Fibroblast of skin of right biceps (primary cell): ENCODE measurements around the gene DDI1.
A peak's percentile ranks its signal among the peaks of the same experiment; 100 is the strongest.
"Not testable (repeated sequence)": the region's sequence is repeated elsewhere in the genome, so short reads cannot be mapped to it uniquely, and the experiment has no call there.

Experiments
- DNase-seq: peaks from one replicate; pipeline ENCODE4 v3.0.0-alpha.2; 2013

The DDI1 gene

GRCh38 chr11:104043142-104043541 lies 6.7 kb downstream of the DDI1 start:
- DNase-seq = peak; percentile 5

GRCh38 chr11:104043678-104044239 lies 7.3 kb downstream of the DDI1 start:
- peak; percentile 61 for DNase-seq

- DNase-seq = no peak
Observed at GRCh38 chr11:104046331-104046730, 9.9 kb downstream of the DDI1 start.

DNA sequence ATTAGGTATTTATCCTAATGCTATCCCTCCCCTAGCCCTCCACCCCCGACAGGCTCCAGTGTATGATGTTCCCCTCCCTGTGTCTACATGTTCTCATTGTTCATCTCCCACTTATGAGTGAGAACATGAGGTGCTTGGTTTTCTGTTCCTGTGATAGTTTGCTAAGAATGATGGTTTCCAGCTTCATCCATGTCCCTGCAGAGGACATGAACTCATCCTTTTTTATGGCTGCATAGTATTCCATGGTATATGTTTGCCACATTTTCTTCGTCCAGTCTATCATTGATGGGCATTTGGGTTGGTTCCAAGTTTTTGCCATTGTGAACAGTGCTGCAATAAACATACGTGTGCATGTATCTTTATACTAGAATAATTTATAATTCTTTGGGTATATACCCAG lies 10.4 kb downstream of the DDI1 start:
- not testable (repeated sequence) for DNase-seq

DNA sequence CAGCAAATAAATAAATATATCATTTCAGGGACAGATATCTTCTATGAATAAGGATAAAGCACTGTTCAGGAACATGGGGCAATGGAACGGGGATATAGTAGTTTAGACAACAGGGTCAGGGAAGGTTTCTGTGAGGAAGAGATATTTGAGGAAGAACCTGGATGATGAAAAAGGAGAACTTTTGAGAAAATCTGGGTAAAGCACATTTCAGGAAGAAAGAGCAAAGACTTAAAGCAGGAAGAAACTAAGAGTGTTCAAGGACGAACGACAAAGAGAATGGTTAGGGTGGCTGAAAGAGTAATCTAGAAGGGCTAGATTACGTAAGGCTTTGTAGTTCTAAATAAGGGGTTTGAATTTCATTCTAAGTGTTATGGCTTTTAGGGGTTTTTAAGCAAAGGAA lies 12.7 kb downstream of the DDI1 start:
- DNase-seq = no peak

GRCh38 chr11:104051778-104052177 lies 15.3 kb downstream of the DDI1 start:
- no peak for DNase-seq

GRCh38 chr11:104053743-104054478 lies 17.5 kb downstream of the DDI1 start:
- DNase-seq = no peak

DNA sequence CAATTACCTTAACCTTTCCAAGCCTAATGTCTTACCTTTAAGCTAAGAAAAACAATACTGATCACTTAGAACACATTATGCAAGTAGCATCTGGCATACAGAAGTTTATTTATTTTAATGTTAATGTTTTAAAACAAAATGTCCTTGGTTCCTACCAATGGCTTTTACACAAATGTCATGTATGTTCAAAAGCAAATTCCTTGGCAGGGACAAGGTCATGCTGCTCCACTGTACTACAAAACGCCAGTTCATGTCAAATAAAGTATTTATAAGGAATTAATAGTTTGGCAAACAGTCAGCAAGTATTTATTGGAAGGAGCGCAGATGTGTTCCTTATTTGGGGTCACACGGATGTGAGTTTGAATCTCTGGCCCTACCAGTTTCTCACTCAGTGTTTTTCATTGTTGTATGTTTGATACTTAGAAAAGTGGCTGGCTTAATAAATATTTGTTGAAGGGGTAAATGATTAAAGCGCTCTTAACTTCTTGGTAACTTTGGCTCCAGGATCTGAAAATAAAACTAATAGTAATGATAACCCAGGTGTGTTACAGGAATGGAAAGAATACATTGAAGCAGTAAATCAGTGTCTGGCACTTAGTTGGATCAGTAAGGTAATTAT lies 18.6 kb downstream of the DDI1 start:
- no peak for DNase-seq

GRCh38 chr11:104055596-104055995 lies 19.2 kb downstream of the DDI1 start:
- no peak for DNase-seq

DNA sequence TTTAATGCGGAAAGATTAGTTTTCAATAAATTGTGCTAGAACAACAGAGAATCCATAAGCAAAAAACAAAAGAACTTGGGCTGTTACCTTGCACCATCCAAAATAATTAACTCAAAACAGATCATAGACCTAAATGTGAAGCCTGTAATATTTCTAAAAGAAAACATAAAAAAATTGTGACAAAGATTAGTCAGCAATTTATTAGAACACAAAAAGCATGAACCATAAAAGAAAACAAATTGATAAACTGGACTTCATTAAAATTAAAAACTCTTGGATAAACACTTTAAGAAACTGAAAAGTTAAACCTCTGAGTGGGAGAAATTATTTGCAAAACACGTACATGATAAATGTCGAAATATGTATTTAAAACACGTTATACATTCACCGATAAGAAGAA lies 21.5 kb downstream of the DDI1 start:
- DNase-seq = no peak

GRCh38 chr11:104058680-104059079 lies 22.2 kb downstream of the DDI1 start:
- no peak for DNase-seq

- peak; percentile 2 for DNase-seq
Observed at GRCh38 chr11:104060004-104060794, 23.8 kb downstream of the DDI1 start.

DNA sequence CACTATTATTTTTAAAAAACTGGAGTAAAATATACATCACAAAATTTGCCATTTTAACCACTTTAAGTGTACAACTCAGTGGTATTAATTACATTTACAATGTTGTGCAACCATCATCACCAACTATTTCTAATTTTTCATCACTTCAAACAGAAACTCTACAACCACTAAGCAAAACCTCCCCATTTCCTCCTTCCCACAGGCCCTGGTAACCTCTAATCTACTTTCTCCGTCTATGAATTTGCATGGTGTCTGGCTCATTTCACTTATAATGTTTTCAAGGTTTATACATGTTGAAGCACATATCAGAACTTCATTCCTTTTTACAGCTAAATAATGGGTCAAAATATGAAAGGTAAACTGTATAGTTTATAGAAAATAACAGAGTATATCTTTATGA lies 24.4 kb downstream of the DDI1 start:
- no peak for DNase-seq

DNA sequence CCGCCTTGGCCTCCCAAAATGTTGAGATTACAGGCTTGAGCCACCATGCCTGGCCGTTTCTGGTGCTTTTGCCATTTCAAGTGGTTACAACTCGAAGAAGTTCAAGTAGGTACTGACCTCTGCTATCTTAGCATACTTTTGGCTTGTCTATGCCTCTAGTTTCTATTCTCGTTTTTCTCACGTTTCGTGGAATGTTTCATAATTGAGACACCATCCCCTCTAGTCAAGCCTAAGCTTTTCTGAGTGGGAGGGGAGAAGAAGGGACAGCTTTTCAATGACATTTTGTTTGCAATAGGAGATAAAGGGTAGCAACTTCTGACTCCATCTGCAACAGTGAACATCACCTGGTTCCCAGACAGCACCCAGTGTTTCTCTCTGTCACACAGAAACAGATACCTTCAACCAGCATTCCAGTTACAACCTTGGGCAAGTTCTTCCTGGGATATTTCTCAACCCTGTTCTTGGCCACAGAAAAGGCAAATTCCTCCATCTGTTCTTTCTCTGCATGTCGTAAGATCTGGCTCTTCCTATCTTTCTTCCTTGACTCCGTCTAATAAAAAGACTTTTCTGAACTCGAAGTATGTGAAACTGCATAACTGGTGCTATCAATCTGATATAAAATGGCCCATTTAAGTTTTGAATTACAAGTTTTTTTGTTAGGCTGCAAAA lies 25.5 kb downstream of the DDI1 start:
- DNase-seq = peak; percentile 11

DNA sequence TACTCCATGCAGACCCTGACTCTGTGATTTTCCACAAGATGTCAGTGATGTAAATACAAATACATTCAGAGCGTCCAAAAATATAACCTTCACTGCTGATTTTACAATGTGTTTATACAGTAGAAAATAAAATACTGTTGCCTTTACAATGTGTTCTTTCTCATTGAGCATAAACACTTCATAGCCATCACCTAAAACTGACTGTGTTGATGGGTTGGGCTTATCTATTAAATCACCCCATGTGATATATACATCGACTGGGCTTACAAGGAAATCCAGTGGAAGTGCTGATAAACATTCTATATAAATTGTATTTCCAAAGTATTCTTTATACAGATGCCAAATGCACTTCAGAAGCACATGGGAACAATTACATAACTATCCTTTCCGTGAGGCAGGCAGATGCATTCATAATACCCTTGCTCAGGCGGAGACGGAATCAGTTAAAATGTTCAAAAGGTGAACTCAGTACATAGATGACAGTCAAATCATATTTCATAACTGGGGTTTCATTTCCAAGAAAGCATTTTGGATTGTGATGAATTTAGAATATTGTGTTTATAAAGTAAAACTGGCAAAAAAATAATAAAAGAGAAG lies 27.7 kb downstream of the DDI1 start:
- DNase-seq = no peak

DNA sequence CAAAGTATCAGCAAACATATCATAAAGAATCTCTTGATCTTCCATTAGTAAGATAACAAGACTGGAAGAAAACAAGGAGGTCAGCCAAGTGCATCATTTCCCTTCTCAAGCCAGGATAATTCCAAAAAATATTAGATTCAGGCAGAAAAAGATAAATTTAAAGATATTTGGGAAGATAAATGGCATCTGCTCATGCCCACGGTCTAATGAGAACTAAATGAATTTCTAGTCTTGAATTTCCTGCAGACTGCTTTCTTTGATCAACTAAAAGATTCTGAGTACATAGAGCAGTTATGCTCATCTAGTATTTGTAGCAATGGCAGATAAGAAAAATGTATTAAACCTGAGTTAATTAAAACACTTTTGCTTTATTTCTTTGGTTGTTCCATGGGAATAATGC lies 31.1 kb downstream of the DDI1 start:
- DNase-seq = no peak

GRCh38 chr11:104073950-104074705 lies 37.7 kb downstream of the DDI1 start:
- peak; percentile 26 for DNase-seq

- no peak for DNase-seq
Observed at GRCh38 chr11:104075091-104075490, 38.7 kb downstream of the DDI1 start.

- DNase-seq = no peak
Observed at GRCh38 chr11:104075706-104076105, 39.3 kb downstream of the DDI1 start.

- no peak for DNase-seq
Observed at GRCh38 chr11:104076455-104076854, 40.0 kb downstream of the DDI1 start.

- no peak for DNase-seq
Observed at GRCh38 chr11:104078245-104078644, 41.8 kb downstream of the DDI1 start.

- DNase-seq = no peak
Observed at GRCh38 chr11:104078995-104079394, 42.6 kb downstream of the DDI1 start.
